Measurements from ENCODE around the gene NUMBL. TPM values are rescaled to one million over a fixed set of nuclear protein-coding genes. Genes with fewer than 3 reads are reported as not detected.
"Not testable (repeated sequence)": the region's sequence is repeated elsewhere in the genome, so short reads cannot be mapped to it uniquely, and the experiment has no call there.

Gene NUMBL
- total RNA-seq, 1 experiment from 2014 or later, result 18.3 TPM

DNA sequence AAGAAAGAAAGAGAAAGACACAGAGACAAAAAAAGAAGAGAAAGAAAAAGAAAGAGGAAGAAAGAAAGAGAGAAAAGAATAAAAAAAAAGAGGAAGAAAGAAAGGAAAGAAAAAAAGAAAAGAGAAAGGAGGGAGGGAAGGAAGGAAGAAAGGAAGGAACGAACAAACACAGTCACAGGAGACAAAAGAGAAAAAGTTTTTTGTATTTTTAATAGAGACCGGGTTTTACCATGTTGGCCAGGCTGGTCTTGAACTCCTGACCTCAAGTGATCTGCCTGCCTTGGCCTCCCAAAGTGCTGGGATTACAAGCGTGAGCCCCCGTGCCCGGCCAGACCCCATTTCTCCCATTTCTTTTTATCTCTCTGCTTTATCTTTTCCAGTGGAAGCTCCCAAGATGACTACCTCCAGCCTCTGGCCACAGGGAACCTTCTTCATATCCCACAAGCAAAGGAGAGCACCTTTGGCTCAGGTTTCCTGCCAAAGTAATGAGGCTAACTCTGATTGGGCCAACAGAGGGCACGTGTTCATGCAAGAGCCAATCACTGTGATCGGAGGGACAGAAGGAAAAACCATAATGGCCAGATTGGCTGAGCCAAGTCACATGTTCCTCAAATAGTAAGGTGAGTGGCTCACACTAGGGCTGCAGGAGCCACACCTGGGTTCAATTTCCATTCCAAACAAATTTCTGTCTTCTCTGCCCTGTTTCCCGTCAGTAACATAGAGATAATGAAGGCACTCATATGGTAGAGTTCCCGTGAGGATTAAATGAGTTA lies 40.4 kb downstream of the NUMBL start:
- DNase-seq, result peak; percentile 56
- H3K27me3 ChIP-seq (ENCODE audit: control insufficient read depth, insufficient read depth, low read length); H3K36me3 ChIP-seq (replicated peaks; ENCODE audit: control insufficient read depth, insufficient read depth, low read length); H3K4me3 ChIP-seq (ENCODE audit: insufficient read depth, low read depth, low read length): not testable (repeated sequence)

GRCh38 chr19:40646743-40647254 lies 43.7 kb downstream of the NUMBL start:
- DNase-seq, result no peak
- no peaks in the 10 kb centered on the region for H3K36me3 ChIP-seq (replicated peaks; ENCODE audit: control insufficient read depth, insufficient read depth, low read length)
- no peaks in the 10 kb centered on the region for H3K27me3 ChIP-seq (ENCODE audit: control insufficient read depth, insufficient read depth, low read length)
- H3K4me3 ChIP-seq (ENCODE audit: insufficient read depth, low read depth, low read length), result no peak overlapping the region

DNA sequence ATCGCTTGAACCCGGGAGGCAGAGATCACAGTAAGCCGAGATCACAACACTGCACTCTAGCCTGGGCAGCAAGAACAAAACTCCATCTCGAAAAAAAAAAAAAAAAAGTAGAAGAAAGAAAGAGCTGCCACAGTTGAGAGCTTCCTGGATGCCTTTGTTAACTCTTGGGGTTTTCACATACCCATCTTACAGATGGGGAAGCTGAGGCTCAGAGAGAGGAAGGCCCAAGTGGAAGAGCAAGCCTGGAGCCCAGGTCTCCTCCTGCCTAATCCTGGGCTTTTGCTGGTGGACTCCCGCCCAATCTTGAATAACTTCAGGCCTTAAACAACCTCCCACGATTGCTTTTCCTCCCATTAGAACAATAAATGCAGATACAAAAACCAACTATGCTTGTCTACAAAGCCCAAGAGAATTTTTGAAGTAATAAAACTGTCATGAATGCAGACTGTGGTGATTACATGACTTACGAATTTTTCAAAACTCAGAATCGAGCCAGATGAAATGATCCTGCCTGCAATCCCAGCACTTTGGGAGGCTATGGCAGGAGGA lies 47.6 kb downstream of the NUMBL start:
- H3K4me3 ChIP-seq (ENCODE audit: insufficient read depth, low read depth, low read length), result no peak overlapping the region
- no peaks in the 10 kb centered on the region for H3K36me3 ChIP-seq (replicated peaks; ENCODE audit: control insufficient read depth, insufficient read depth, low read length)
- H3K27me3 ChIP-seq (ENCODE audit: control insufficient read depth, insufficient read depth, low read length), result no peaks in the 10 kb centered on the region
- DNase-seq, result no peak

DNA sequence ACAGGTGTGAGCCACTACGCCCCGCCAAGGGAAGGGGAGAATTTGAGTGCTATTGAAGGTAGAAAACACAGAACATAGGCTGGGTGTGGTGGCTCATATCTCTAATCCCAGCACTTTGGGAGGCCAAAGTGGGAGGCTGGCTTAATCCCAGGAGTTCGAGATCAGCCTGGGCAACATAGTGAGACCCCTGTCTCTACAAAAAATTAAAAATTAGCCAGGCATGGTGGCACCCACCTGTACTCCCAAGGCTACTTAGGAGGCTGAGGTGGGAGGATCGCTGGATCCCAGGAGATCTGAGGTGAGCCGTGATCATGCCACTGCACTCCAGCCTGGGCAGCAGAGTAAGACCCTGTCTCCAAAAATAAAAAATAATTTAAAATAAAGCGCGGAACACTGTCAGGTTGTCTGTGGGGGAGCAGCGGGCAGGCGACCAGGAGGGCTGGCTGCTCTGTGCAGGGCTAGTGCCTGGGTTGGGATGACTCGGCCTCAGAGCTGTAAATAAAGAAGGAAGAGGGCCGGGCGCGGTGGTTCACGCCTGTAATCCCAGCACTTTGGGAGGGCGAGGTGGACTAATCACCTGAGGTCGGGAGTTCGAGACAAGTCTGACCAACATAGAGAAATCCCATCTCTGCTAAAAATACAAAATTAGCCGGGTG lies 48.3 kb downstream of the NUMBL start:
- no peak overlapping the region for H3K4me3 ChIP-seq (ENCODE audit: insufficient read depth, low read depth, low read length)
- no peak for DNase-seq
- no peaks in the 10 kb centered on the region for H3K27me3 ChIP-seq (ENCODE audit: control insufficient read depth, insufficient read depth, low read length)
- H3K36me3 ChIP-seq (replicated peaks; ENCODE audit: control insufficient read depth, insufficient read depth, low read length), result no peaks in the 10 kb centered on the region

DNA sequence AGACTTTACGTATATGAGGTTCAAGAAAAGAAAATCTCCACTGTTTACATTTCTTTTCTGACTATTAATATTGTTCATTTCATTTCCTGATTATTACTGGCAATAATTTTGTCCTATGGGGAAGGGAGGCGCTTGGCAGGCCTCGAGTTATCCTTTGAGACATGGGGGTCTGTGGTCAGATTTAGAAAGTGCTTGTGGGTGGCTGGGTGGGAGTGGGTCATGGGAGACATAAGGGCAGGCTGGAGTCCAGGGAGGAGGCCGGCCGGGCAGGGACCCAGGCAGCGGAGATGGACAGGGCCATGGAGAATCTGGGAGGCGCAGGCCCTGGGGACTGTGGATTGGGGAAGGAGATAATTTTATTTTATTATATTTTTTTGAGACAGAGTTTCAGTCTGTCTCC lies 49.2 kb downstream of the NUMBL start:
- DNase-seq, result no peak
- Histone ChIP-seq H3K36me3 (replicated peaks; ENCODE audit: control insufficient read depth, insufficient read depth, low read length) (no peaks in the 10 kb centered on the region), H3K4me3 (ENCODE audit: insufficient read depth, low read depth, low read length) (no peak overlapping the region), H3K27me3 (ENCODE audit: control insufficient read depth, insufficient read depth, low read length) (no peaks in the 10 kb centered on the region)

- no peaks in the 10 kb centered on the region for H3K27me3 ChIP-seq (ENCODE audit: control insufficient read depth, insufficient read depth, low read length)
- H3K36me3 ChIP-seq (replicated peaks; ENCODE audit: control insufficient read depth, insufficient read depth, low read length), result no peaks in the 10 kb centered on the region
- H3K4me3 ChIP-seq (ENCODE audit: insufficient read depth, low read depth, low read length), result no peak overlapping the region
- DNase-seq, result peak; percentile 51
Observed at GRCh38 chr19:40640744-40641143, 49.7 kb downstream of the NUMBL start.

GRCh38 chr19:40639638-40639982 lies 50.8 kb downstream of the NUMBL start:
- no peaks in the 10 kb centered on the region for H3K36me3 ChIP-seq (replicated peaks; ENCODE audit: control insufficient read depth, insufficient read depth, low read length)
- H3K4me3 ChIP-seq (ENCODE audit: insufficient read depth, low read depth, low read length), result no peak overlapping the region
- DNase-seq, result no peak
- peaks cover 5% of the 10 kb centered on the region; the same call in 1 of the 2 replicates for H3K27me3 ChIP-seq (ENCODE audit: control insufficient read depth, insufficient read depth, low read length)

DNA sequence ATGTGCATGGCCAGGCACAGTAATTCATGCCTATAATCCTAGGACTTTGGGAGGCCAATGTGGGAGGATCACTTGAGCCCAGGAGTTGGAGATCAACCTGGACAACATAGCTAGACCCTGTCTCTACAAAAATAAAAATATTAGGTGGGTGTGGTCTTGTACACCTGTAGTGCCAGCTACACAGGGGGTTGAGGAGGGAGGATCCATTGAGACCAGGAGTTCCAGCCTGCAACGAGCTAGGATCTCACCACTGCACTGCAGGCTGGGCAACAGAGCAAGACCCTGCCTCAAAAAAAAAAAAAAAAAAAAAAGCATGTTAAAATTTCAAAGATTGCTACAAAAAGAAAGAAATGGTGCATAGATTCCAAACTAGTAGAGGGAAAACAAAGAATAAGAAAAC lies 52.1 kb downstream of the NUMBL start:
- Histone ChIP-seq H3K36me3 (replicated peaks; ENCODE audit: control insufficient read depth, insufficient read depth, low read length) (no peaks in the 10 kb centered on the region), H3K4me3 (ENCODE audit: insufficient read depth, low read depth, low read length) (no peak overlapping the region)
- no peak for DNase-seq

DNA sequence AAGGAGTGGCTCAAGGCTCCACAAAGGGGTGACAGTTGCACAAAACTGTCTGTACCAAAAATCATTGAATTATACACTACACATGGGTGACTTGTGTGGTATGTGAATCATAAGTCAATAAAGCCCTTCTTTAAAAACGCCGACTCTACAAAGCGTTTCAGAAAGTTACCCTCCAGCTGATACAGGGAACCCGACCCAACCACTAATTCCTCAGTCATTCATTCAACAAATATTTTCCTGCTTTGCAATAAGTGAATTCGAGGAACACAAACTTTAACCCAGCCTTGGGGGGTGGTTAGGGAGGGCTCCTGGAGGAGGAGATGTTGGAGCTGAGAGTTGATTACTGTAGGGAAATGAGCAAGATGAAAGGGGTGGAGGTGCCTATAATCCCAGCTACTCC lies 57.2 kb downstream of the NUMBL start:
- no peak for DNase-seq
- Histone ChIP-seq H3K36me3 (replicated peaks; ENCODE audit: control insufficient read depth, insufficient read depth, low read length) (peaks cover 1% of the 10 kb centered on the region; the same call in 1 of the 2 replicates), H3K27me3 (ENCODE audit: control insufficient read depth, insufficient read depth, low read length) (peaks cover 8% of the 10 kb centered on the region), H3K4me3 (ENCODE audit: insufficient read depth, low read depth, low read length) (no peak overlapping the region)

More for the DNA sequence above, 52.1 kb downstream of the NUMBL start:
- peaks cover 8% of the 10 kb centered on the region for H3K27me3 ChIP-seq (ENCODE audit: control insufficient read depth, insufficient read depth, low read length)

DNA sequence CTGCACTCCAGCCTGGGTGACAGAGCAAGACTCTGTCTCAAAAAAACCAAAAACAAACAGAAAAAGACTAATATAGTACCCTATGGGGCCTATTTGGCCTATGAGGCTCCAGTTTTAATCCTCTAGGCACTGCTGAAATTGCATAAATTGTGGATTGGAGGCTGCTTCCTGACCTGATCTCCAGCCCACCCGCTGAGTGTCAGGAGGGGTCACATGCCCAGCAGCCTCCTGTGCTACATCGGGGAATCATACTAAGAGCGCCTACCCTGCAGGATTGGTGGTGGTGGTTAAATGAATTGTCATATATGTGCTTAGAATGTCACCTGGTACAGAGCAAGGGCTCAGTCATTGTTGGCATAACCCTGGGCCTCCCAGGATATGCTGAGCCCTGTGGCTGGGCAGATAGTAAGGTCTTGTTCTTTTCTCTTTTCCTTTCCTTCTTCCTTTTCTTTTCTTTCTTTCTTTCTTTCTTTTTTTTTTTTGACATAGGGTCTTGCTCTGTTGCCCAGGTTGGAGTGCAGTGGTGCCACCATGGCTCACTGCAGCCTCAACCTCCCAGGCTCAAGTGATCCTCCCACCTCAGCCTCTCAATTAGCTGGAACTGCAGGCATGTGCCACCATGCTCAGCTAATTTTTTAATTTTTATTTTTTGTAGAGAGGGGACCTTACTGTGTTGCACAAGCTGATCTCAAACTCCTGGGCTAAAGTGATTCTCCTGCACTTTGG lies 58.0 kb downstream of the NUMBL start:
- Histone ChIP-seq H3K27me3 (ENCODE audit: control insufficient read depth, insufficient read depth, low read length) (peaks cover 8% of the 10 kb centered on the region), H3K4me3 (ENCODE audit: insufficient read depth, low read depth, low read length) (no peak overlapping the region), H3K36me3 (replicated peaks; ENCODE audit: control insufficient read depth, insufficient read depth, low read length) (peaks cover 1% of the 10 kb centered on the region; the same call in 1 of the 2 replicates)
- no peak for DNase-seq

DNA sequence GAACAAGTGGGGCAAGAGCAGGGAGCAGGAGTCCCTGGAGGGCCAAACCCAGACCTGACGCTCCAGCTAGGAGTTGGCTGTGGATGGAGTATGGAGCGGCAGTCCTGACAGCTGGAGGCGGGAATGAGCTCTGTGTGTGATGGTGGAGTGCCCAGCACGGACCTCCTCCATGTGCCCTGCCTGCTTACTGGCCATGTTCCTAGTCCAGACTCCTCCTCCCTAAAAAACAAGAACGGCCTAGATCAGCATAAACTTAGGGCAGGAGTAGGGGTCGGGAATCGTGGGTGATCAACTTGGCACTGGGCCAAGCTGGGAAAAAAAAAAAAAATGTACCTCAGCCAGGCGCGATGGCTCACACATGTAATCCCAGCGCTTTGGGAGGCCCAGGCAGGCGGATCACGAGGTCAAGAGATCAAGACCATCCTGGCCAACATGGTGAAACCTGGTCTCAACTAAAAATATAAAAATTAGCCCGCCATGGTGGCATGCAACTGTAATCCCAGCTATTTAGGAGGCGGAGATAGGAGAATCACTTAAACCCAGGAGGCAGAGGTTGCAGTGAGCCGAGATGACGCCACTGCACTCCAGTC lies 59.8 kb downstream of the NUMBL start:
- no peak for DNase-seq
- Histone ChIP-seq H3K27me3 (ENCODE audit: control insufficient read depth, insufficient read depth, low read length) (peaks cover 8% of the 10 kb centered on the region), H3K4me3 (ENCODE audit: insufficient read depth, low read depth, low read length) (no peak overlapping the region), H3K36me3 (replicated peaks; ENCODE audit: control insufficient read depth, insufficient read depth, low read length) (peaks cover 3% of the 10 kb centered on the region)

DNA sequence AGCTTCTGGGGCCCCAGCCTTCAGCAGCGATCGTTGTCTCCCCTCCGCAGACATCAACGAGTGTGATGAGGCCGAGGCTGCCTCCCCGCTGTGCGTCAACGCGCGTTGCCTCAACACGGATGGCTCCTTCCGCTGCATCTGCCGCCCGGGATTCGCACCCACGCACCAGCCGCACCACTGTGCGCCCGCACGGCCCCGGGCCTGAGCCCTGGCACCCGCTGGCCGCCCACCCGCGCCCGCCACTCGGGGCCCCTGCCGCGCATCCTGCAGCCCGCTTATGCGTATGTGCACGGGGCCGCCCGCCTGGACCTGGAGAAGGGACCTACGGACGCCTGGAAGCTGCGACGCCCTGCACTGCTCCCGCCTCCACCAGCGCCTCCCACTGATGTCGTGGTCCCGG lies 61.1 kb downstream of the NUMBL start:
- no peak overlapping the region for H3K4me3 ChIP-seq (ENCODE audit: insufficient read depth, low read depth, low read length)
- DNase-seq, result no peak
- H3K27me3 ChIP-seq (ENCODE audit: control insufficient read depth, insufficient read depth, low read length), result peaks cover 3% of the 10 kb centered on the region; the same call in 1 of the 2 replicates
- H3K36me3 ChIP-seq (replicated peaks; ENCODE audit: control insufficient read depth, insufficient read depth, low read length), result peaks cover 9% of the 10 kb centered on the region

DNA sequence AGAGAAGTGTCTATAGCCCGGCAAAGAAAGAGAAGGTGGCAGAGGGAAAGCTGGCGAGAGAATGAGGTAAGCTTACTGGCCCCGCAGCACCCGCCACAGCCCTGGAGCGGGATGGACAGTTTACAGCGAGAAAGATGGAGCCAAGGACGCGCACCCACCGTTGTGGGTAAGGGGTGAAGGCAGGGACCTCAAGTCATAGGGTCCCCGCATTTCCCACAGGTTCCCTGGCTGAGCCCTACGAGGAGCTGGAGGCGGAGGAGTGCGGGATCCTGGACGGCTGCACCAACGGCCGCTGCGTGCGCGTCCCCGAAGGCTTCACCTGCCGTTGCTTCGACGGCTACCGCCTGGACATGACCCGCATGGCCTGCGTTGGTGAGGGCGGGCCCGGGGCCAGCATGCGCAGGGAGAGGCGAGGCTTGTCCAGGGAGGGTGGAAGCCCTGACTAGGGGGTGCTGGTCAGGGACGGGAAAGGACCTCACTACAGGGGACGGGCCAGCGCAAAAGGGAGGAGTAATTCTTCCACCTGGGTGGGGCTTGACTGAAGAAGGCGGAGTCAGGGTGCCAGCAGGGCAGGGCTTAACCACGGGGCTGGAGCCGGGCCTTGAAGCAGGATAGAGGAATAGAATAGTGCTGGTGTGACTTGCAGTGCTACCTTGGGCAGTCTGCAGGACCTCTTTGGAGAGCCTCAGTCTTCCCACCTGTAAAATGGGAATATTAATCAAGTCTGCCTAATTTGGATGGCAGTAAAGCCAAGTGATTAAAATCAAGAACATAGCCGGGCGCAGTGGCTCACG lies 62.8 kb downstream of the NUMBL start:
- Histone ChIP-seq H3K27me3 (ENCODE audit: control insufficient read depth, insufficient read depth, low read length) (no peaks in the 10 kb centered on the region), H3K4me3 (ENCODE audit: insufficient read depth, low read depth, low read length) (no peak overlapping the region), H3K36me3 (replicated peaks; ENCODE audit: control insufficient read depth, insufficient read depth, low read length) (peaks cover 9% of the 10 kb centered on the region)
- peak; percentile 79 for DNase-seq

DNA sequence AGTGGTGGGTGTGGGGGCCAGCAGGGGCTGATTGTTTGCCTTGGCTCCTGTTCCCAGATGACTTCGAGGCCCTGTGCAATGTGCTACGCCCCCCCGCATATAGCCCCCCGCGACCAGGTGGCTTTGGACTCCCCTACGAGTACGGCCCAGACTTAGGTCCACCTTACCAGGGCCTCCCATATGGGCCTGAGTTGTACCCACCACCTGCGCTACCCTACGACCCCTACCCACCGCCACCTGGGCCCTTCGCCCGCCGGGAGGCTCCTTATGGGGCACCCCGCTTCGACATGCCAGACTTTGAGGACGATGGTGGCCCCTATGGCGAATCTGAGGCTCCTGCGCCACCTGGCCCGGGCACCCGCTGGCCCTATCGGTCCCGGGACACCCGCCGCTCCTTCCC lies 63.5 kb downstream of the NUMBL start:
- H3K4me3 ChIP-seq (ENCODE audit: insufficient read depth, low read depth, low read length), result no peak overlapping the region
- peaks cover 11% of the 10 kb centered on the region for H3K36me3 ChIP-seq (replicated peaks; ENCODE audit: control insufficient read depth, insufficient read depth, low read length)
- DNase-seq, result no peak
- no peaks in the 10 kb centered on the region for H3K27me3 ChIP-seq (ENCODE audit: control insufficient read depth, insufficient read depth, low read length)
